Pancreas (tissue), 10 donors: ENCODE data around the gene FARS2. TPM values are rescaled to one million over a fixed set of nuclear protein-coding genes. Genes with fewer than 3 reads are reported as not detected.

Experiments
- ATAC-seq, 4 donors: fragments of 200-7000 bp; cut with Tn5 transposase; one replicate each; pipeline versions ENCODE4 v1.8.0 to v1.9.1; 2020; ENCODE audit warnings: mild to moderate bottlenecking in 4 of 4, moderate library complexity in 4 of 4
- DNase-seq, 6 donors: peaks; one replicate each; pipeline ENCODE4 v3.0.0-alpha.2; 2020
- FAIRE-seq: peaks from 2 replicates; lab custom pipeline; 2012; peaks lifted over from hg19 to GRCh38; lab: Jason Lieb, UNC
- H3K27ac ChIP-seq, 4 donors: fragments of 200-600 bp; sonication (generic); 1 replicate in 3 of 4; 2 replicates in 1 of 4; pipeline versions ENCODE4 v1.5.0 to v1.8.0; 2020
- H3K27me3 ChIP-seq, 4 donors: fragments of 200-600 bp; one replicate each; pipeline ENCODE4 v1.8.0; 2021
- H3K36me3 ChIP-seq, 3 donors: fragments of 200-600 bp; sonication (generic) in 1 of 3; one replicate each; pipeline versions ENCODE4 v1.5.0 to v1.8.0; 2020 to 2021
- H3K4me1 ChIP-seq, 3 donors: fragments of 200-600 bp; one replicate each; pipeline ENCODE4 v1.8.0; 2021
- H3K4me3 ChIP-seq, 4 donors: fragments of 200-600 bp; sonication (generic) in 2 of 4; one replicate each; pipeline versions ENCODE4 v1.5.0 to v1.8.0; 2020 to 2021
- H3K9me3 ChIP-seq, 4 donors: fragments of 200-600 bp; one replicate each; pipeline ENCODE4 v1.8.0; 2021
- CTCF ChIP-seq, 4 donors: fragments of 200-600 bp; sonication (generic) in 3 of 4; IDR thresholded peaks; one replicate each; pipeline versions ENCODE4 v1.5.0 to v1.8.0; 2021; ENCODE audit warnings: antibody characterized with exemption in 4 of 4
- WGBS, 2 donors: extraction: QIAGEN DNeasy Blood & Tissue Kit; methylation state at CpG; one replicate each; pipeline ENCODE4 v1.1.7; 2013; 5-methylcytosine and 5-hydroxymethylcytosine counted together
- intact Hi-C, 3 donors: fragments of 100-400 bp; cut with DNase I; formaldehyde crosslinking; loops; one replicate each; pipeline versions ENCODE4 v1.11.1 to v1.14.2; 2022
- polyA plus RNA-seq, 2 donors: library from polyadenylated mRNA; stranded (reverse); fragments of 200-250 nt; gene quantifications; one replicate each; pipeline ENCODE4 v1.2.3, GENCODE V29; 2013
- total RNA-seq, 6 donors: library from RNA; stranded (reverse); fragmentation: NEBNext Ultra II Directional in 4 of 6; extraction: Animal tissue kit (Norgen Biotek cat#: 25700) in 4 of 6; gene quantifications; one replicate each; pipeline versions ENCODE4 v1.2.1 to v1.2.4, GENCODE V29; 2021 to 2023
- donor health status: healthy with polysubstance abuse.
- donor health status: DM: no; HTN: no; CAD: no; lungs with moderate emphysema.
- donor health status: DM: no; HTN: no; CAD: no.
- donor health status: control.
- donor health status: control.
- donor health status: Bipolar disorder and iron deficiency.
- donor health status: DM: yes; HTN: yes; CAD: no.
- donor health status: DM: no; HTN: no; CAD: no.
- donor health status: DM: no; HTN: no; CAD: no.
- donor health status: DM: yes; HTN: yes; CAD: no.

FARS2 gene
- total and polyA plus RNA-seq, 8 donors: 4.1 to 10.3 (median 7.5) TPM

GRCh38 chr6:5531853-5532375 lies 270.6 kb downstream of the FARS2 start:
- 86 to 91% methylated on average over 6 of the region's 6 CpGs for WGBS, 2 donors
- intact Hi-C loops: no loop called here
- Histone ChIP-seq H3K27me3 (no peaks in the 10 kb centered on the region), H3K27ac (no peak overlapping the region), H3K9me3 (no peaks in the 10 kb centered on the region), H3K4me1 (no peaks in the 10 kb centered on the region), H3K36me3 (no peaks in the 10 kb centered on the region), H3K4me3 (no peak overlapping the region)
- FAIRE-seq: no peak
- DNase-seq: no peak
- ATAC-seq: no peak
- TF ChIP-seq CTCF (IDR thresholded peaks at IDR 0.05): no peak

GRCh38 chr6:5532941-5533340 lies 271.6 kb downstream of the FARS2 start:
- no peaks in the 10 kb centered on the region for H3K27me3 ChIP-seq
- H3K4me3 ChIP-seq: no peak overlapping the region
- TF ChIP-seq CTCF (IDR thresholded peaks at IDR 0.05): no peak
- WGBS, 2 donors: 94 to 96% methylated on average over 3 of the region's 3 CpGs
- no peaks in the 10 kb centered on the region for H3K9me3 ChIP-seq
- no peak for DNase-seq
- no peaks in the 10 kb centered on the region for H3K36me3 ChIP-seq
- intact Hi-C loops: no loop called here
- H3K27ac ChIP-seq: no peak overlapping the region
- FAIRE-seq: no peak
- no peak for ATAC-seq
- H3K4me1 ChIP-seq: no peaks in the 10 kb centered on the region

- H3K36me3 ChIP-seq: no peaks in the 10 kb centered on the region
- intact Hi-C loops: no loop called here
- H3K27ac ChIP-seq: no peak overlapping the region
- no peak for FAIRE-seq
- no peak for ATAC-seq
- no peak for TF ChIP-seq CTCF (IDR thresholded peaks at IDR 0.05)
- no peaks in the 10 kb centered on the region for H3K4me1 ChIP-seq
- DNase-seq: no peak
- no peaks in the 10 kb centered on the region for H3K9me3 ChIP-seq
- no peaks in the 10 kb centered on the region for H3K27me3 ChIP-seq
- H3K4me3 ChIP-seq: no peak overlapping the region
- WGBS, 2 donors: 86 to 96% methylated on average over 9 of the region's 9 CpGs
These were observed 273.3 kb downstream of the FARS2 start for GRCh38 chr6:5534643-5535042.

GRCh38 chr6:5536644-5537043 lies 275.3 kb downstream of the FARS2 start:
- no peaks in the 10 kb centered on the region for H3K4me1 ChIP-seq
- no peaks in the 10 kb centered on the region for H3K36me3 ChIP-seq
- DNase-seq: no peak
- no peak overlapping the region for H3K4me3 ChIP-seq
- intact Hi-C loops: no loop called here
- no peak for ATAC-seq
- FAIRE-seq: no peak
- no peak overlapping the region for H3K27ac ChIP-seq
- no peaks in the 10 kb centered on the region for H3K27me3 ChIP-seq
- 89 to 94% methylated on average over 1 of the region's 1 CpG for WGBS, 2 donors
- TF ChIP-seq CTCF (IDR thresholded peaks at IDR 0.05): no peak
- H3K9me3 ChIP-seq: no peaks in the 10 kb centered on the region

- no peak overlapping the region for H3K4me3 ChIP-seq
- no peak overlapping the region for H3K27ac ChIP-seq
- no peak for DNase-seq
- FAIRE-seq: no peak
- no peaks in the 10 kb centered on the region for H3K9me3 ChIP-seq
- intact Hi-C loops: no loop called here
- TF ChIP-seq CTCF (IDR thresholded peaks at IDR 0.05): no peak
- H3K36me3 ChIP-seq: no peaks in the 10 kb centered on the region
- H3K27me3 ChIP-seq: no peaks in the 10 kb centered on the region
- no peaks in the 10 kb centered on the region for H3K4me1 ChIP-seq
- ATAC-seq: no peak
- WGBS, 2 donors: 97% methylated on average over 8 of the region's 8 CpGs
These were observed 275.8 kb downstream of the FARS2 start for GRCh38 chr6:5537132-5537531.
